Skeletal muscle satellite cell (primary cell): Measurements from ENCODE around the gene ARHGEF16.

Experiments used
- H3K27me3 ChIP-seq: 2 replicates; pipeline ENCODE4 v1.7.0; 2013; ENCODE audit warnings: low read length; ENCODE audit not compliant: control insufficient read depth, insufficient read depth
- H3K36me3 ChIP-seq: 2 replicates; pipeline ENCODE4 v1.7.0; 2013; ENCODE audit warnings: mild to moderate bottlenecking, control low read depth, low read length; ENCODE audit not compliant: insufficient read depth
- H3K4me1 ChIP-seq: 2 replicates; pipeline ENCODE4 v1.7.0; 2013; ENCODE audit warnings: low read length; ENCODE audit not compliant: control insufficient read depth, insufficient read depth
- H3K4me2 ChIP-seq: 2 replicates; pipeline ENCODE4 v1.7.0; 2013; ENCODE audit warnings: mild to moderate bottlenecking, low read length
- H3K4me3 ChIP-seq: 2 replicates; pipeline ENCODE4 v1.7.0; 2013; ENCODE audit warnings: low read length
- H3K9ac ChIP-seq: 2 replicates; pipeline ENCODE4 v1.7.0; 2013; ENCODE audit warnings: mild to moderate bottlenecking, low read depth, low read length, moderate library complexity
- H3K9me3 ChIP-seq: replicated peaks from 2 replicates; pipeline ENCODE4 v1.7.0; 2013; ENCODE audit warnings: mild to moderate bottlenecking, control low read depth, low read length

Gene ARHGEF16

DNA sequence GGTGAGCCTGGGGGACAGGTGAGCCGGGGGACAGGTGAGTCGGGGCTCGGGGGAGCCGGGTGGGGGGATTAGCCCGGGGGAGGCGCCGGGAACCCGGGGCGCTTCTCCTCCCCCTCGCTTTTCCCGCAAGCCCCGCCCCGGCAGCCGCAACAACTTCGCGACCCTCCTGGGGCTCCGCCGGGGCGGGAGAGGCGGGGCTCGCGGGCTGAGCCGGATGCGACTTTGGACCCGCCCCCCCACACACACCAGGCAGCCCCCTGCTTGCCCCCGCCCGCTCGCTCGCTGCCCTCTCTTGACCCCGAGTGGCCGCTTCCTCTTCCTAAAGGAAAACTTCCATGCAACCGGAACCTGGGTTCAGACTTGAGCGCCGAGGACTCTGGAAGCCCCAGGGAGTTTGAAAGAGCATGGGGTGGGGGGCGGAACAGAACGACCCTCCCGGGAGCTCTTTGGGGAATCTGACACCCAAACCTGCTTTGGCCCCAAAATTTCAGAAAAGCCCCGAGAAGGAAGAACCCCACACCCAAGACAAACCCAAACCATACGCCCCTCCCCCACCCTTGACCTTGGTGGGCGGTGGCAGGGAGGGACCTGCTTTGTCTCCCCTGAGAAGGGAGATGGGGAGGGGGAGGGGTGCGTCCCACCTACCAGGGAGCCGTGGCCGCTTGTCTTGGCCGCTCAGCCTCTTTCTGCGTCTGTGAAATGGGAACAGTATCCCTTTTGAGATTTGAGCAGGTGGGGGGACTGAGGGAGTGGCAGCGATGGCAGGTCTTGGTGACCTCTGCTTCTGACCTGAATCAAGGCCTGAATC, 550 bp downstream of the ARHGEF16 start:
- Histone ChIP-seq H3K36me3 (no peaks in the 10 kb centered on the region), H3K4me1 (no peaks in the 10 kb centered on the region), H3K9me3 (no peaks in the 10 kb centered on the region), H3K4me2 (peak overlapping the region; percentile 52), H3K9ac (no peak overlapping the region), H3K27me3 (peaks cover 61% of the 10 kb centered on the region), H3K4me3 (no peak overlapping the region)

- Histone ChIP-seq H3K4me1 (peaks cover 3% of the 10 kb centered on the region), H3K9ac (no peak overlapping the region), H3K4me2 (no peak overlapping the region), H3K4me3 (no peak overlapping the region), H3K36me3 (no peaks in the 10 kb centered on the region), H3K9me3 (no peaks in the 10 kb centered on the region), H3K27me3 (peaks cover 55% of the 10 kb centered on the region)
Measured at GRCh38 chr1:3455670-3456448, 1.4 kb downstream of the ARHGEF16 start.

- H3K4me3 ChIP-seq, result no peak overlapping the region
- peaks cover 59% of the 10 kb centered on the region for H3K27me3 ChIP-seq
- H3K9me3 ChIP-seq, result no peaks in the 10 kb centered on the region
- no peak overlapping the region for H3K9ac ChIP-seq
- H3K4me1 ChIP-seq, result peaks cover 4% of the 10 kb centered on the region
- no peak overlapping the region for H3K4me2 ChIP-seq
- H3K36me3 ChIP-seq, result no peaks in the 10 kb centered on the region
Measured at GRCh38 chr1:3456449-3456963, 2.0 kb downstream of the ARHGEF16 start.

GRCh38 chr1:3456964-3457909, 2.8 kb downstream of the ARHGEF16 start:
- H3K4me3 ChIP-seq, result no peak overlapping the region
- peaks cover 4% of the 10 kb centered on the region for H3K4me1 ChIP-seq
- no peak overlapping the region for H3K4me2 ChIP-seq
- peaks cover 59% of the 10 kb centered on the region for H3K27me3 ChIP-seq
- no peak overlapping the region for H3K9ac ChIP-seq
- no peaks in the 10 kb centered on the region for H3K9me3 ChIP-seq
- H3K36me3 ChIP-seq, result no peaks in the 10 kb centered on the region

DNA sequence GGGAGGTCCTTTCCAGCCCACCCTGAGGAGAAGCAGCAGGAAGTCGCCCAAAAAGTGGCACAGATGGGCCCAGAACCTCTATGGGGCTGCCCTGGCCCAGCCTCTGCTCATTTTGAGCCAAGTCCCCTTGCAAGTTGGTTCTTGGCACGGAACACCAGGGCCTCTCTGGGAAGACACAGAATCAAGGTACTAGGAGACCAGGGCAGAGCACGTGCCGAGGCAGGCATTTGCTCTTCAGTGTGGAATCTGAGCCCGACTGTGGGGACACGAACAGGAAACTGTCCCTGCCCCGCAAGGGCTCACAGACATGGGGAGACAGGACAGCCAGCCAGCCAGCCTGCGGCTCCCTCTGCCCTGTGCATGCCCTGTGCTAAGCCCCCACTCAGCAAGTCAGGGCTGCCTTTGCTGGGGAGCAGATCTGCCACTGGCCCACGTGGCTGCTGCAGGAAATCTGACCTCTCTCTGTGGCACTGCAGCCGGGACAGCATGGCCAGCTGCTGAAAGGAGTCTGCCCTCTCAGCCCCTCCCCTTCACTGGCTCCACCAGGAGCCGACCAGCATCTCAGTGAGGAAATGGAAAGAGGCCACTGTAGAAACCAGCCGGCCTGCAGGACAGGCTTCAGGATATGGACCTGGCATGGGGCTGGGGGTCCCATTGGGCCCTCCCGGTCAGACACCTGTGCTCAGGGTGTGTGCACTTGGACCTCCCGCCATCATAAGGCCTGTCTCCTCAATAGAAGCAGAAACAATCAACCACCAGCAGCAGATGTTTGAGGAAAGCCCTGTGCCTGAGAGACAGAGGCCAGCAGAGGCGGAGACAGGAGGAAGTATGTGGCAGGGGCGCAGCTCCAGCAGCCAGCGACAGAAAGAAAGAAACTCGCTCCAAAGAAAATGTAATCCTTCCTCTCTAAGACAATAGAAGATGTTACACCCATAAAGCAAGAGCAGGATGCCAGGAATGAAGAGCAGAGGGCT, 3.7 kb downstream of the ARHGEF16 start:
- Histone ChIP-seq H3K4me3 (no peak overlapping the region), H3K4me1 (peaks cover 4% of the 10 kb centered on the region), H3K27me3 (peaks cover 55% of the 10 kb centered on the region), H3K36me3 (no peaks in the 10 kb centered on the region), H3K4me2 (no peak overlapping the region), H3K9ac (no peak overlapping the region), H3K9me3 (no peaks in the 10 kb centered on the region)

DNA sequence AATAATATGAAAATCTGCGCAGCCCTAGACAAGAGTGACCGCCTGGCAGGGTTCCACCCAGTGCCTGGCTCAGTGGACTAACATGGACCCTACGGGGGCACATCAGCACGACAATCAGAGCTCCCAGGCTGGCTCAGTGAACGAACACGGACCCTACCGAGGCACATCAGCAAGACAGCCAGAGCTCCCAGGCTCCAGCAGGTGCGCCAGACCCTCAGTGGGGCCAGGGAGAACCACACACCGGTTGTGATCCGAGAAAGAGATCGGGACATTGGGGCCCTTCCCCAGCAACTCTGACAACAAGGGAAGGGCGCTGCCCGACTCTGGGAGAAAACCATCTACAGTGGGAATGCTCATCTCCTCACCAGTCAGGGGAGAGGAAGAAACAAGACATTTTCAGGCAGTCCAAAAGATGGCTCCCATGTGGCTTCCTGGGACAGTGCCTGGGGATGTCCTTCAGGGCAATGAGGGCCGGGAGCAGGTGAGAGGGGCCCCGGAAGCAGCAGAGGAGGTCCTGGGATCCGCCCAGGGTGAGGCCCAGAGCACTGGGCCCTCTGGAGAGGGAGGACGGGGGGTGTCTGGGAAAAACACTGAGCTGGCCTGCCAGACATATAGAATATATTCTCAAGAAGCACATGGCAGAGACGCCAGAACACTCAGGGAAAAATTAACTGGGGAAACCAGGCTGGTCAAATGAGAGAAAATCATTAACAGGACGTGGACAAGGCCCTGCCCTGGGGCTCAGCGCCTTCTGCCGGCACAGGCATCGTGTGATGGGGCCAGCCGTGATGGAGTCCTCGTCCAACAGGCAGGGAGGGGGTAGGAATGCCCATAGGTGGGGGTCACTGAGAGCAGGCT, 4.8 kb downstream of the ARHGEF16 start:
- H3K4me1 ChIP-seq, result peaks cover 4% of the 10 kb centered on the region

GRCh38 chr1:3459940-3460671, 5.6 kb downstream of the ARHGEF16 start:
- Histone ChIP-seq H3K36me3 (no peaks in the 10 kb centered on the region), H3K4me1 (peaks cover 4% of the 10 kb centered on the region), H3K4me3 (no peak overlapping the region), H3K9me3 (no peaks in the 10 kb centered on the region), H3K9ac (no peak overlapping the region), H3K4me2 (no peak overlapping the region), H3K27me3 (peaks cover 58% of the 10 kb centered on the region)

More for the DNA sequence above, 4.8 kb downstream of the ARHGEF16 start:
- peaks cover 54% of the 10 kb centered on the region for H3K27me3 ChIP-seq
- no peak overlapping the region for H3K9ac ChIP-seq
- no peak overlapping the region for H3K4me3 ChIP-seq
- H3K36me3 ChIP-seq, result no peaks in the 10 kb centered on the region
- H3K4me2 ChIP-seq, result no peak overlapping the region
- no peaks in the 10 kb centered on the region for H3K9me3 ChIP-seq

- peaks cover 4% of the 10 kb centered on the region for H3K4me1 ChIP-seq
- H3K4me2 ChIP-seq, result no peak overlapping the region
- no peaks in the 10 kb centered on the region for H3K36me3 ChIP-seq
- H3K9ac ChIP-seq, result no peak overlapping the region
- H3K27me3 ChIP-seq, result peaks cover 55% of the 10 kb centered on the region
- no peaks in the 10 kb centered on the region for H3K9me3 ChIP-seq
- H3K4me3 ChIP-seq, result no peak overlapping the region
Measured at GRCh38 chr1:3460672-3461131, 6.2 kb downstream of the ARHGEF16 start.

DNA sequence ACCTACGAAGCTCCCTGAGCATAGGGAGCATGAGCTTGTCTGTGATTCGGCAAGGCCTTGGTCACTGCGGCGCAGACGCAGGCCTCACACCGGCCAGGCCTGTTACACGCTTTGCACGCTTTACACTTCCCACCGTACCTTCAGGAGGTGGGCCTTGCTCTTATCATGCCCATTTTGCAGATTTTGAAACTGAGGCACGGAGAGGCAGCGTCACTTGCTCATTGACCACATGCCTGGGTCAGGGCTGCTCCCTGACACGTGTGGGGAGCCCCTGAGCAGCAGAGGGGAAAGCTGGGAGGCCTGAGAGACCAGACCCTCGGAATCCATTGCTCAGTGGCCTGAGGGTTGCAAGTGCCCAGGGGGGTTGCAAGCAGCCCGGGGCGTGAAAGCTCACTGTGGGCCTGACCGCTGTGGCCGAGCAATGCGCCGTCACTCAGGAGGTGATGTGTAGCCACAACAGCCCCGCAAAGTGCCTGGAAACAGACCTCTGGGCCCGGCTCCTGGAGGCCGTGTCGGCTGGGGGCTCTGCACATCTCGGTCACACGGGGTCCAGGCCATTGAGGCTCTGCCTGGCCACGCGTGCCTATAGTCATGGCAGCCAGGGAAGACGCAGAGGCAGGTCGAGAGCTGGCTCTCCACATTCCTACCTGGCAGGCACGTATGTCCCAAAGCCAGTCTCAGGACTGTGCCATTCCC, 6.9 kb downstream of the ARHGEF16 start:
- Histone ChIP-seq H3K36me3 (no peaks in the 10 kb centered on the region), H3K4me1 (peaks cover 4% of the 10 kb centered on the region), H3K4me2 (no peak overlapping the region), H3K9me3 (no peaks in the 10 kb centered on the region), H3K9ac (no peak overlapping the region), H3K4me3 (no peak overlapping the region), H3K27me3 (peaks cover 57% of the 10 kb centered on the region)
